Bone marrow (tissue), 2 donors: ENCODE data around the gene HYAL1.

Source experiments
- DNase-seq, 2 donors: peaks; one replicate each; lab custom pipeline; 2025; lab: John Stamatoyannopoulos, UW

Gene HYAL1

DNA sequence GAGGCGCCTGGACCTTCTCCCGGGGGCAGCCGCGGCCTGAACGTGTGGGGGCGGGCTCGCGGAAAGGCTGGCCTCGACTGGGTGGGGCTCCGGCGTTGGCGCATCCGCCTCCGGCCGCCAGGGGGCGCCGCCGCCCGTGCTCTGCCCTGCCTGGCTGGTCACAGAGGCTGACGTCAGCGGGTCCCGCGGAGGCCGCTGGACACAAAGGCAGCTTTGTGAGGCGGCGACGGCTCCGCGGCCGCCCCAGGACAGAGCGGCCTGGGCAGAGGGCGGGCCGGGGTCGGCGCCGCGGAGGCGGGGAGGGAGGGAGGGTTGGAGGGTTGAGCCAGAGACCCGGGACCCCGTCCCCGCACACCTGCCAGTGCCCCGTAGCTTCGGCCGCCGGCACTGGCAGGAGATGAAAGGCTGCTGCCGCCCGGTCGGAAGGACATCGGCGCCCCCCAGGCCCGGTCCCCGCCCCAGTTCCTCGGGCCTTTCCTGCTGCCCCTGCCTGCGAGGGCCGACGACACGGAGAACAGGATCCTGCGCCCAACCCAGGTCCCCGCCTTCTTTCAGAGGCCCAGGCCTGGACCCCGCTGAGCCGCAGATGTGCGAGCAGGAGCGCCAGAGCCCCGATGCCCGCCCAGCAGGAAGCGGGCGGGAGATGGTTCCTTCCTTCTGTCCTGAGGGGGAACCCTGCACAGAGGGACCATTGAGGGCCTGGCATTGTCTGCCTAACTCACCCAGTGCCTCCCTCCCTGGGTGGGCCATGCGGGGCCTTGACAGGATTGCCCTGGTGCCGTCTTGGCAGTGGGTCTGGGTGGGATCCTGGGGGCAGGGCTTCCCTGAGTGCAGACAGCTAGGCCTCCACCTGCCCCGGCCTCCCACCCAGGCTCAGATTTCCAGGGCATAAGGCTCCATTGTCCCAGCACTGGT is 43.1 kb downstream of the HYAL1 start:
- peak; percentile 32 to 79 for DNase-seq

DNA sequence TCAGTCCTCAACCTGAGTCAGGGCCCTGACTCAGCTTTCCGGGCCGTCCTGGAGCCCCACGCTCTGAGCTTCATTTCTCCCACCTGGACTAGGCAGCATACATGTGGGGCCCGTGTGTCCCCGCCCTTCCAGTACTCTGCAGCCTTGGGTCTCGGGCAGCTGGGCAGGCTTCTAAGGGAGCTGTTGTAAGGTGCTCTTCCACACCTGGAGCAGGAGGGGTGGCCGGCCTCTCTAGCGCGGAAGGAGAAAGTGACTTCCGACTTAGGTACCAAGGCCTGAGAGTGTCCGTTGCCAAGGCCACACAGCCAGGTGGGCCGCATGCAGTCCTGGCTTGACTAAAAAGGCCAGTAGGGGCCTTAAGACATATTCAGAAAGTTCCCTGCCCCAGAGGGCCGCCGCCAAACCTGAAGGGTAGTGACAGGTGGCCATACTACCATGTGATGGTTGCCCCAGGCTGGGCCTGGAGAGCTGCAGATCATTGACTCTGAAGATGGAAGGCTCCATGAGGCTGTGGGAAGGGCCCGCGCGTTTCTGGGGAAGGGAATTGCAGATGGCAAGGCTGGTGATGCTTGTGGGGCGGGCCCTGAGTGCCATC is 43.8 kb downstream of the HYAL1 start:
- no peak for DNase-seq

DNA sequence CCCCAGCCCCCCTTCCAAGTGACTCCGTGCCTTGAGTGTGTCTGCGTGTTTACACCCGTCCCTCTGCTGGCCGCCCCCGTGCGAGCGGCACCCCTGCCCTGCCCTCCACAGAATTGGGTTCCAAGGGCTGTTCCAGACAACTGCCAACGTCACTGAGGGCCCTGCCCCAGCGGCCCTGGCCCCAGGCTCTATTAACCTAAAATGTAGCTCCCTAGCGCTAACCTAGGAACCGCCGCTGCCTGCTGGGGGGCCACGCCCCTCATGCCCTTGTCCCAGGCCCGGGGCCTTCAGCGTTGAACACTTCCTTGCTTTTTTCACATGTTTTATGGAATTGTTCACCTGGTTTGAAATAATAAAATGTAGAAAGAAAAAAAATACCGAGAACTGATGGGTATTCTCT is 44.4 kb downstream of the HYAL1 start:
- DNase-seq, result no peak

DNA sequence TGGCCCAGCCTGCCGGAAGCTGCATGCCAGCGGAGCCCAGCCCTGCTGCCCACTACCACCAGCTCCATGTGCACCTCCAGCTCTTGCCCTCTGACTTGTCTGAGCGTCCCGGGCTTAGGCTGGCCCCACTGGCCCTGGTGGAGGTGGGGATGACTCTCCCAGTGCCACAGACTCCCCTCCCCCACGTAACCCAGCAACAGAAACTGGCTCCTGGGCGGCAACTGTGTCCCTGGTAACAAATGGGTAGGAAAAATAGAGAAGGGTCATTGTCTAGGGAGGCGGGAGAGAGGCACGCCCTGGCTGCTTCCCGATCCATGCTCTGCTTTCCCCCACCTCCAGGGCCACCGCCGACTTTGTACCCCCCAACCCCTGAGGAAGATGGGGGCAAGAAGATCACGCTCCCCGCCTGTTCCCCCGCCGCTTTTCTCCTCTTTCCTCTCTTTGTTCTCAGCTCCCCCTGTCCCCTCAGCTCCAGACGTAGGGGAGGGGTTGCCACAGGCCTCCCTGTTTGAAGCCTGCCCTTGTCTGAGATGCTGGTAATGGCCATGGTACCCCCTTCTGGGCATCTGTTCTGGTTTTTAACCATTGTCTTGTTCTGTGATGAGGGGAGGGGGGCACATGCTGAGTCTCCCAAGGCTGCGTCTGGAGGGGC is 45.2 kb downstream of the HYAL1 start:
- DNase-seq, result no peak

DNA sequence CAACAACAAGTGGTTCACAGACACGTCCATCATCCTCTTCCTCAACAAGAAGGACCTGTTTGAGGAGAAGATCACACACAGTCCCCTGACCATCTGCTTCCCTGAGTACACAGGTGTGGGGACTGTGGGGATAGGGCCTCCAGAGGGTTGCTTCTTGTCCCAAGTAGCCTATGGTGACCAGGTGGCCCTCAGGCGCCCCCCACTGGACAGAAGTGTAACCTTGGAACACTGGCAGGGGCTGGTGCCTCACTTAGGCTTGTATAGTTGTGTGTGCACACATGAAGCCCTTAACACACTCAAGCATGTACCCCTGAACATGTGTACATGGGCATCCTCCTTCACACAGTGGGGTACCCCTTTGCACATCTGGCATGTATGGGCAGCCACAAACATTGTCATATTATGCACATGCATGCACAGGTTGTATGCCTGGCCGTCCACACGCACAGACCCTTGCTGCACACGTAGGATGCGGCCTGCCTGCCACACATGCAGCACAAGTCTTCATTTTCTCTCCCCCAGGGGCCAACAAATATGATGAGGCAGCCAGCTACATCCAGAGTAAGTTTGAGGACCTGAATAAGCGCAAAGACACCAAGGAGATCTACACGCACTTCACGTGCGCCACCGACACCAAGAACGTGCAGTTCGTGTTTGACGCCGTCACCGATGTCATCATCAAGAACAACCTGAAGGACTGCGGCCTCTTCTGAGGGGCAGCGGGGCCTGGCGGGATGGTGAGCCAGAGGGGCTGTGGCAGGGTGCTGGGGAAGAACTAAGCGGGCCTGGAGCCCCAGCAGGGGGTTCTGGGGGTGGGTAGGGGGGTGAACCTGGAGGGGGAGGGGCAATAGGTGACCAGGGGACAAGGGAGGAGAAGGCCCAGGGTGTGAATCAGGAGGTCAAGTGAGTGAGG is 46.1 kb downstream of the HYAL1 start:
- peak in 1 of 2 donors; percentile 10 for DNase-seq

DNA sequence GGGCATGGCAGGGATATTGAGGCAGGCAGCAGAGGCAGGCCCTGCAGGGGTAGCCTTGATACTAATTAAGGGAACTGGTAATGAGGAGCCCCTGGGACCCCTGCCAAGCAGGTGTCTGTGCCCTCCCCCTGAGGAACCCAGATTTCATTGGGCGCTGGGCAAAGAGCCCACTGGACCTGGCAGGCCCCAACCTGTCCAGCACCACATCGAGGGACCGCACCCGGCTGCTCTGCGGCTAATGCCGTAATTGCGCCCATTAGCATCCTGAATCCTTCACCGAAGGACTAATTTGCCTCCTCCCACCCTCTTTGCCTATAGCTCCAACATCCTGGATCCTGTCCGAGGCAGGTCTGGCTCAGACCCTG is 48.1 kb downstream of the HYAL1 start:
- no peak for DNase-seq

DNA sequence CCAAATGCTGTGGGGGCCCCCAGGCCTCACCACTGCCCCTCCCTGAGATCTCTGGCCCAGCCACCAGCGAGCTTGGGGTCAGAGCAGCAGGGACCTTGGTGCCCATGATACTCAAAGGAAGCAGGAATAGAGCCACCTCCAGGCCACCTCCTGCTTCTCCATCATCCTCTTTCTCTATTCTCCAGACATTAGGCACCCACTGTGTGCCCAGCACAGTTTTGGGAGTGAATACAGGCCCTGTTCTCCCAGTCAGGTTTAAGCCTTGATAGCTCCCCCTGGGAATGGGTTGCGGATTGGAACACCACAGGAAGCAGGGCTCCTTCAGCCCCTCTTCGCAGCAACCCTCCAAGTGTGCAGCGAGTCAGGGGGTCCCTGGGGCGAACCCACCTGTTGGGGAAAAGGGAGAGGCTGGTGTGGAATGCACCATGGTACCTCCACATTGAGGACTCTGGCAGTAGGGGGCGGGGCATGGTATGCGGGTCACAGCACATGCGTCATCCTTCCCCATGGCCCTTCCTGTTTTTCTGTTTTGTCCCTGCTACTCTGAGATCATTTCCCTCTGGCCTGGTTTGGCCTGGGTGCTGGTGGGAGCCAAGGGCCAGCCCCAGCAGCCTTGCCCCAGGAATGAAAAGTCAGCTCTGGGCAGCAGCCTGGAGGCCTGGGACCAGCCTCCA is 48.7 kb downstream of the HYAL1 start:
- DNase-seq, result peak in 1 of 2 donors; percentile 52

DNA sequence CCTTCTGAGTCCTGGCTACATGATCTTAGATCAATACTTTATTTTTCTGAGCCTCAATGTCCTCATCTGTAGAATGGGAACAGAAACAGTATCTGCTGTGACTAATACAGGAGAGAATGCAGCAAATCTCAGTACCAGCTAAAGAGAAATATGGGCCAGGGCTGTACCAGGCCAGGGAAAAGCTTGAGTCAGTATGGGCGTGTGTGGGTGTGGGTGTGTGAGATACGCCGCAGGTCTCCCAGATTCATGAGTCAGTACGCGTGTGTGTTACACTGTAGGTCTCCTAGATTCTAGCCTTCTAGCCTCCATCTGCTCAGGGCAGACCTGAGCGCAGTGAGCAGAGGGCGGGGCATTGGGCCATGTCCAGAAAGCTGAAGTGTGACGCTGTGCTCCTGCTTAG is 52.2 kb downstream of the HYAL1 start:
- DNase-seq, result no peak

DNA sequence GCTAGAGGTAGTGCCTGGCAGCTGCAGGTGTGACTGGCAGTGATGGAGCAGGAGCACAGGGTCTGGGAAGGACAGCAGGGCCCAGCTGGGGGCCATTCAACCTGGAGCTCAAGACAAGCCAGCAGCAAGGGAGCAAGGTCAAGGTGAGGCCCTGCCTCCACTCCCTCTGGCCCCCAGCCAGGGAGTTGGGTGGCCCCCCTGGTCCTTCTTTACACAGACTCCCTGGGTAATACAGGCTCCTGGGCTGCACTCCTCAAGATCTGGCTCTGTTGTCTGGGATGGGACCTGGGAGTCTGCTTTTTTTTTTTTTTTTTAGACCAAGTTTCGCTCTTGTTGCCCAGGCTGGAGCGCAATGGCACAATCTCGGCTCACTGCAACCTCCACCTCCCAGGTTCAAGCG is 52.9 kb downstream of the HYAL1 start:
- no peak for DNase-seq
